Measurements from ENCODE around the gene RUBCN. TPM values are rescaled to one million over a fixed set of nuclear protein-coding genes. Genes with fewer than 3 reads are reported as not detected.
"Not testable (repeated sequence)": the region's sequence is repeated elsewhere in the genome, so short reads cannot be mapped to it uniquely, and the experiment has no call there.

RUBCN gene
- total and polyA plus RNA-seq, 7 donors: 2.4 to 41.8 (median 35.2) TPM

DNA sequence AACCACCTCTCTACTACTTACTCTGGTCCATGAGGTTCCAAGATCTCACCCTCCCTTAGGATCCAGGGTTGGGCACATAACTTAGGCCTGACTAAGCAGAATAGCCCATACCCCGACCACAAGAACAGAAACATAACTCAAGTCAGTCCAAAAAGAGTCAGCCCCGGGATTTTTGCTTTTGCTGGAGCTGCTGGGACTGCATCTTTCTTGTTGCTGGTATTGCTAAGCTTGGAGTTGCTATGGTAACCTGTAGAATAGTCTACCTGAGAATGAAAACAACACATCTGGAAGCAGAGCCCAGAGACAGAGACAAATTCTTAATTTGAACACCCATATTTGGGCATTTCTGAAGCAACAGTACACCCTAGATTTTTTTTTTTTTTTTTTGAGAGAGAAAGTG, 6.5 kb downstream of the RUBCN start:
- H3K9me3 ChIP-seq: no peaks in the 10 kb centered on the region
- H3K4me1 ChIP-seq: peaks cover 0 to 7% (median 5%) of the 10 kb centered on the region in 4 donors
- no peak overlapping the region for H3K27ac ChIP-seq
- no peak for DNase-seq
- H3K36me3 ChIP-seq: no peaks in the 10 kb centered on the region
- TF ChIP-seq POLR2A (IDR thresholded peaks at IDR 0.05): no peak
- no peak for TF ChIP-seq POLR2AphosphoS5 (IDR thresholded peaks at IDR 0.05)
- intact Hi-C loops (cut with DNase I): no loop called here
- H3K27me3 ChIP-seq: no peaks in the 10 kb centered on the region
- 84 to 90% methylated on average over 2 of the region's 2 CpGs for WGBS, 2 donors
- H3K4me3 ChIP-seq: no peak overlapping the region

DNA sequence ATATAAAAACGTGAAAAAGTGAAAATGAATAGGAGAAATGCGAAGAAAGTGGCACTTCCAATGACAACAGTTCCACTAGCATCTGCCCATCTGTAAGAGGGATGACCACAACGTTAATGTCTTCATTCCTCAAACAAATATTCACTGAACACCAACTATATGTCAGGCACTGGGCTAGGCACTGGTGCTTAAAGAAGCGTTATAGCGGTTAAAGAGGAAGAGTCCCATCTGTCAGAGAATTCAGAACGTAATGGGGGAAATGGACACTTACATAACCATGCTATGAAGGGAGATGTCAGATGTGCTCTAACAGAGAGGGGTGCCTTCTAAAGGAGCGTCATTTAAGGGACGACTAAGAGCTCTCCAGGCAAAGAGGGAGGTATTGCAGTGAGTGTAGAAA, 8.2 kb downstream of the RUBCN start:
- Histone ChIP-seq H3K27ac (no peak overlapping the region), H3K27me3 (no peaks in the 10 kb centered on the region), H3K9me3 (no peaks in the 10 kb centered on the region), H3K4me1 (peaks cover 0 to 3% (median 0%) of the 10 kb centered on the region in 4 donors), H3K36me3 (no peaks in the 10 kb centered on the region), H3K4me3 (no peak overlapping the region)
- TF ChIP-seq POLR2A (IDR thresholded peaks at IDR 0.05) (no peak), EP300 (IDR thresholded peaks at IDR 0.05) (no peak), POLR2AphosphoS5 (IDR thresholded peaks at IDR 0.05) (no peak)
- TF ChIP-seq, protein P1, sequence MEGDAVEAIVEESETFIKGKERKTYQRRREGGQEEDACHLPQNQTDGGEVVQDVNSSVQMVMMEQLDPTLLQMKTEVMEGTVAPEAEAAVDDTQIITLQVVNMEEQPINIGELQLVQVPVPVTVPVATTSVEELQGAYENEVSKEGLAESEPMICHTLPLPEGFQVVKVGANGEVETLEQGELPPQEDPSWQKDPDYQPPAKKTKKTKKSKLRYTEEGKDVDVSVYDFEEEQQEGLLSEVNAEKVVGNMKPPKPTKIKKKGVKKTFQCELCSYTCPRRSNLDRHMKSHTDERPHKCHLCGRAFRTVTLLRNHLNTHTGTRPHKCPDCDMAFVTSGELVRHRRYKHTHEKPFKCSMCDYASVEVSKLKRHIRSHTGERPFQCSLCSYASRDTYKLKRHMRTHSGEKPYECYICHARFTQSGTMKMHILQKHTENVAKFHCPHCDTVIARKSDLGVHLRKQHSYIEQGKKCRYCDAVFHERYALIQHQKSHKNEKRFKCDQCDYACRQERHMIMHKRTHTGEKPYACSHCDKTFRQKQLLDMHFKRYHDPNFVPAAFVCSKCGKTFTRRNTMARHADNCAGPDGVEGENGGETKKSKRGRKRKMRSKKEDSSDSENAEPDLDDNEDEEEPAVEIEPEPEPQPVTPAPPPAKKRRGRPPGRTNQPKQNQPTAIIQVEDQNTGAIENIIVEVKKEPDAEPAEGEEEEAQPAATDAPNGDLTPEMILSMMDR (IDR thresholded peaks at IDR 0.05): no peak
- intact Hi-C loops (cut with DNase I): no loop called here
- DNase-seq: no peak
- WGBS, 2 donors: 74 to 84% methylated on average over 8 of the region's 8 CpGs

DNA sequence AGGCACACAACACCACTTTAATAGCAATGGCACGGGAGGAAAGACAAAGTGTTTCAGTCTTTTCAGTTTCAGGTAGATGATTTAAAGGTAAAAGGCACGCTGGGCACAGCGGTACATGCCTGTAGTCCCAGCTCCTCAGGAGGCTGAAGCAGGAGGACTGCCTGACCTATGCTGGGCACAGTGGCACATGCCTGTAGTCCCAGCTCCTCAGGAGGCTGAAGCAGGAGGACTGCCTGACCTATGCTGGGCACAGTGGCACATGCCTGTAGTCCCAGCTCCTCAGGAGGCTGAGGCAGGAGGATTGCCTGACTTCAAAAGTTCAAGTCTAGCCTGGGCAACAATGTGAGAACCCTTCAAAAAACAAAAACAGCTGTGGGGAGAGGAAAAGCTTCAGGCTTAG, 8.8 kb downstream of the RUBCN start:
- 94 to 97% methylated on average over 3 of the region's 3 CpGs for WGBS, 2 donors
- H3K27ac ChIP-seq; H3K9me3 ChIP-seq; intact Hi-C loops (cut with DNase I); H3K4me1 ChIP-seq; H3K27me3 ChIP-seq; H3K4me3 ChIP-seq; DNase-seq; H3K36me3 ChIP-seq: not testable (repeated sequence)

DNA sequence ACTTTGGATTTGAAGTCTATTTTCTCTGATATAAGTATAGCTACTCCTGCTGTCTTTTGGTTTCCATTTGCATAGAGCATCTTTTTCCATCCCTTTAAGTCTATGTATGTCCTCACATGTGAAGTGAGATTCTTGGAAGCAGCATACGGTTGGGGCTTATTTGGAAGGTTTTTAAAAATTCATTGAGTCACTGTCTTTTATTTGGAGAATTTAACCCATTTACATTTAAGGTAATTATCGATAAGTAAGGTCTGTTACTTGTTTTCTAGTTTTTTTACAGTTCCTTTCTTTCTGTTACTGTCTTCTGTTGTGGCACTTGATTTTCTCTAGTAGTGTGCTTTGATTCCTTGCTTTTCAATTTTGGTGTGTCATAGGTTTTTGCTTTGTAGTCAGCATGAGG, 14.0 kb downstream of the RUBCN start:
- Histone ChIP-seq H3K27me3 (no peaks in the 10 kb centered on the region), H3K9me3 (no peaks in the 10 kb centered on the region), H3K4me1 (peaks cover 0 to 4% (median 0%) of the 10 kb centered on the region in 4 donors), H3K4me3 (no peak overlapping the region), H3K27ac (no peak overlapping the region), H3K36me3 (peaks cover 0 to 2% (median 0%) of the 10 kb centered on the region in 4 donors)
- intact Hi-C loops (cut with DNase I): no loop called here
- TF ChIP-seq POLR2A (IDR thresholded peaks at IDR 0.05) (no peak), EP300 (IDR thresholded peaks at IDR 0.05) (no peak), POLR2AphosphoS5 (IDR thresholded peaks at IDR 0.05) (no peak)
- TF ChIP-seq, protein P1 (IDR thresholded peaks at IDR 0.05): no peak
- DNase-seq: no peak
- 97 to 98% methylated on average over 2 of the region's 2 CpGs for WGBS, 2 donors

DNA sequence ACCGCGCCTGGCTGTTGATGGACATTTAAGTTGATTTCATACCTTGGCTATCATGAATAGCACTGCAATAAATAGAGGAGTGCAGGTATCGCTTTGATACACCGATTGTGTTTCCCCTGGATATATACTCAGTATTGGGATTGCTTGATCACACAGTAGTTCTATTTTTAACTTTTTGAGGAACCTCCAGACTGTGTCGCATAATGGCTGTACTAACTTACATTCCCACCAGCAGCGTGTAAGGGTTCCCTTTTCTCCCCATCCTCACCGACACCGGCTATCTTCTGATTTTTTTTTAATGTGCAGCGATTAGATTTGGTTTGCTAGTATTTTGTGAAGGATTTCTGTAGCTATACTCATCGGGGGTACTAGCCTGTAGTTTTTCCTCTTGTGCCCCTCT, 16.0 kb downstream of the RUBCN start:
- H3K4me3 ChIP-seq: no peak overlapping the region
- H3K27ac ChIP-seq: no peak overlapping the region
- H3K9me3 ChIP-seq: no peaks in the 10 kb centered on the region
- 96% methylated on average over 10 of the region's 10 CpGs for WGBS, 2 donors
- no peaks in the 10 kb centered on the region for H3K27me3 ChIP-seq
- intact Hi-C loops (cut with DNase I): no loop called here
- peaks cover 0 to 4% (median 0%) of the 10 kb centered on the region in 4 donors for H3K4me1 ChIP-seq
- peaks cover 0 to 22% (median 8%) of the 10 kb centered on the region in 4 donors for H3K36me3 ChIP-seq
- TF ChIP-seq POLR2AphosphoS5 (IDR thresholded peaks at IDR 0.05): no peak
- TF ChIP-seq EP300 (IDR thresholded peaks at IDR 0.05): no peak
- TF ChIP-seq, protein P1 (IDR thresholded peaks at IDR 0.05): no peak
- TF ChIP-seq POLR2A (IDR thresholded peaks at IDR 0.05): no peak
- DNase-seq: no peak

DNA sequence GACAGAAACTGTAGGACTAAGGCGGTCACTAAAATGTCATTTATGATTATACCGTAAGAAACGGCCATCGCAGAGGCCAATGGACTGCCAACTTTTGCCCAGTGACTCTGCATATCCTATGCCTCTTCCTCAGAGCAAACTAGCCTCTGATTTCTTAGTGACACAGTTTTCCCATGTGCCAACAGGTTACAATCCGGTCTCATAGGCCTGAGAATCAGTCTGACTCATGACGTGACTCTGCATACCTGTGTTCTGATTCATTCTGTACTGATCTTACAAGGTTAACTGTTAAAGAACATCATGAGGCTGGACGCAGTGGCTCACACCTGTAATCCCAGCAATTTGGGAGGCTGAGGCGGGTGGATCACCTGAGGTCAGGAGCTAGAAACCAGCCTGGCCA, 17.8 kb downstream of the RUBCN start:
- H3K4me3 ChIP-seq: no peak overlapping the region
- no peak overlapping the region for H3K27ac ChIP-seq

More for the DNA sequence above, 17.8 kb downstream of the RUBCN start:
- DNase-seq: no peak
- Histone ChIP-seq H3K27me3 (no peaks in the 10 kb centered on the region), H3K4me1 (peaks cover 0 to 5% (median under 1%) of the 10 kb centered on the region in 4 donors), H3K9me3 (no peaks in the 10 kb centered on the region), H3K36me3 (peaks cover 0 to 28% (median 8%) of the 10 kb centered on the region in 4 donors)
- TF ChIP-seq POLR2A (IDR thresholded peaks at IDR 0.05) (no peak), POLR2AphosphoS5 (IDR thresholded peaks at IDR 0.05) (no peak), EP300 (IDR thresholded peaks at IDR 0.05) (no peak)
- TF ChIP-seq, protein P1 (IDR thresholded peaks at IDR 0.05): no peak
- intact Hi-C loops (cut with DNase I): no loop called here
- 92 to 93% methylated on average over 8 of the region's 8 CpGs for WGBS, 2 donors
